IPS-20b (cell line): ENCODE data around the gene LRRTM2.
A peak's percentile ranks its signal among the peaks of the same experiment; 100 is the strongest.
"Not testable (repeated sequence)": the region's sequence is repeated elsewhere in the genome, so short reads cannot be mapped to it uniquely, and the experiment has no call there.

Experiments used
- H3K27ac ChIP-seq: one replicate; pipeline ENCODE4 v1.5.1; 2013; ENCODE audit warnings: low read length
- H3K27me3 ChIP-seq: 2 replicates; pipeline ENCODE4 v1.6.1; 2013; ENCODE audit warnings: mild to moderate bottlenecking, low read length, inconsistent platforms; ENCODE audit not compliant: insufficient read depth
- H3K36me3 ChIP-seq: 2 replicates; pipeline ENCODE4 v1.6.1; 2013; ENCODE audit warnings: low read depth, mild to moderate bottlenecking, inconsistent platforms, low read length, moderate library complexity; ENCODE audit not compliant: insufficient read depth
- H3K4me1 ChIP-seq: 2 replicates; pipeline ENCODE4 v1.6.1; 2013; ENCODE audit warnings: mild to moderate bottlenecking, control low read depth, inconsistent platforms, low read length, moderate library complexity; ENCODE audit not compliant: insufficient read depth
- H3K4me3 ChIP-seq: 2 replicates; pipeline ENCODE4 v1.5.1; 2013; ENCODE audit warnings: mild to moderate bottlenecking, low read length, inconsistent platforms
- H3K9ac ChIP-seq: 2 replicates; pipeline ENCODE4 v1.6.1; 2013; ENCODE audit warnings: low read depth, mild to moderate bottlenecking, inconsistent platforms, low read length, moderate library complexity
- H3K9me3 ChIP-seq: 2 replicates; pipeline ENCODE4 v1.6.1; 2013; ENCODE audit warnings: mild to moderate bottlenecking, low read depth, low read length, inconsistent platforms; ENCODE audit not compliant: insufficient read depth

Gene LRRTM2

DNA sequence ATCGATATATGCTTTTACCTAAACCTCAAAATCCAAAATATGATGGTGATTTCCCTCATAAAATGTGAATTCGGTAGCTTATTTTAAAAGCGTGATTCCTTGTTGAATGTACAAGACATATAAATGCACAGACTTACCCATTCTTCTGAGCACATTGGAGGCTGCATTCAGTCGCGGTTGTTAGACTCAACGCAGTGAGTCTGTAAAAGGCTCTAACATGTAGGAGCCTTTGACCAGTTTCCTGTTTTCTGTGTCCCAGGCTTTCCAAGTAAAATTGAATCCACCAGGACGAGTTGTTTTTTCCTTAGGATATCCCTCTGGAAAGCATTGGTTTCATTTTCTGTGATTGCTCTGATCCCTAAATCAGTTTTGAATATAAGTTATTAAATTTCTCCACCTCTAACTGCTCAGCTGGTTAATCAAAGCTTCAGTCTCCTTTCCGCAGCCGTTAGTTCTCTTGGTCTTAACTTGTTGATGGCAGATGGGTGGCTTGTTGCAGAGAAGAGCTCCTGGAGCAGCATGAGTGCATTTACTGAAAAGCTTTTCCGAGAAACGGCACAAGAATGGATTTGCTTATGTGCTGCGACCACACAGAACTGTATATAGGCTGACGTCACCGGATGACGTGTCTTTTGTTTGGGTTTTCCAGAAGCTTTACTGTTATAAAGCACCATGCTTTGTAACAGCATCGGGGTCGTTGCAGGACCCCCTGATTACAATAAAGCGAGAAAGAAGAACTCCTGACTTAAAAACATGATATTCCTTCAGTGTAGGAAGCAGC lies at the start of gene LRRTM2:
Gene LRRTM2 (minus strand): TSS at position 565 of the 781 bp plus-strand sequence. CDS start 424 bp downstream, at position 141.
- H3K9ac ChIP-seq: peak within 1 kb of the TSS; percentile 13; the same call in 1 of the 2 replicates
- H3K27me3 ChIP-seq: no peaks in the 10 kb centered on the region
- H3K27ac ChIP-seq: peak within 1 kb of the TSS; percentile 20
- H3K4me1 ChIP-seq: peaks cover 51% of the 10 kb centered on the region
- H3K4me3 ChIP-seq: peak within 1 kb of the TSS; percentile 0; the same call in 1 of the 2 replicates
- H3K9me3 ChIP-seq: no peaks in the 10 kb centered on the region
- no peaks in the 10 kb centered on the region for H3K36me3 ChIP-seq

- H3K4me3 ChIP-seq: no peak overlapping the region
- no peak overlapping the region for H3K27ac ChIP-seq
- H3K9ac ChIP-seq: no peak overlapping the region
- no peaks in the 10 kb centered on the region for H3K27me3 ChIP-seq
- no peaks in the 10 kb centered on the region for H3K9me3 ChIP-seq
- 0 out of 2 replicates have a peak, but pooled peaks cover 4% of the 10 kb centered on the region for H3K4me1 ChIP-seq
- peaks cover 62% of the 10 kb centered on the region for H3K36me3 ChIP-seq
Measured at GRCh38 chr5:138922494-138922893, 47.4 kb upstream of the LRRTM2 start.

GRCh38 chr5:138921362-138921761 lies 46.2 kb upstream of the LRRTM2 start:
- not testable (repeated sequence) for H3K4me3 ChIP-seq, H3K27ac ChIP-seq
- H3K36me3 ChIP-seq: peaks cover 51% of the 10 kb centered on the region

DNA sequence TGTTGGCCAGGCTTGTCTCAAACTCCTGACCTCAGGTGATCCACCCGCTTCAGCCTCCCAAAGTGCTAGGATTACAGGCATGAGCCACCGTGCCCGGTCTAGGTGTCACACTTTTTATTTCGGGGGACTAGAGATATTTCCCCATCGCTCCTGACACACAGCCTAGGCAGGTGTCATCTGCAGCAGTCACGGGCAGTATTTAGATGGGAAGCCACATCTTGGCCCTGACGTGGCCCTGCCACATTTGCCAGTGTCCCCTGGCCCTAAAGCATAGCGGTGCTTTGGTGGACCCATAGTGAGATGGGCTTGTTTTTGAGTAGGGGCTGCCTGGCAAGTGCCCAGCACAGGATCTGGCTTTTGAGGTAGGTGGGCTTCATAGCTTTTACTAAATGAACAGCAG lies 45.0 kb upstream of the LRRTM2 start:
- Histone ChIP-seq H3K36me3 (peaks cover 43% of the 10 kb centered on the region), H3K9me3 (no peaks in the 10 kb centered on the region), H3K4me3 (no peak overlapping the region), H3K4me1 (0 out of 2 replicates have a peak, but pooled peaks cover 4% of the 10 kb centered on the region), H3K27me3 (no peaks in the 10 kb centered on the region), H3K27ac (no peak overlapping the region), H3K9ac (no peak overlapping the region)

More at GRCh38 chr5:138921362-138921761, 46.2 kb upstream of the LRRTM2 start:
- not testable (repeated sequence) for H3K4me1 ChIP-seq, H3K9ac ChIP-seq, H3K27me3 ChIP-seq, H3K9me3 ChIP-seq

DNA sequence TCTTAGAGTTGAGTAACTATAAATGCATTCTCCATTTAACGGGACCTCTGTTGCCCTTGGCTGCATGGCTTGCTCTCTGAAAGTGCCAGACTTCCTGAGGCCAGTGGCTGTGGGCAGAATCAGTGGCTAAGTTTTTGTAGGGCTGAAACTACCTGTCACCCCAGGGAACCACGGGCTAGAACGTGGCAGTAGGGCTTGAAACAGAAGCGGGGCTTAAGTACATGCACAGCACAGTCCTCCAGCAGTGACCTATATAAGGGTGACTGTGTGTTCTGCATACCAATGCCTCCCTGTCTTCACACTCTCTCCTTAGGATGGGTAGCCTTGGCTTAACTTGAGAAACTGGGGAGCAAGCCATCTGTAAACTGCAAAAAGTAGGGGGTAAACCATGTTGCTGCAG lies 43.6 kb upstream of the LRRTM2 start:
- Histone ChIP-seq H3K36me3 (peaks cover 34% of the 10 kb centered on the region), H3K9me3 (no peaks in the 10 kb centered on the region), H3K4me1 (0 out of 2 replicates have a peak, but pooled peaks cover 4% of the 10 kb centered on the region), H3K27ac (no peak overlapping the region), H3K4me3 (no peak overlapping the region), H3K27me3 (no peaks in the 10 kb centered on the region), H3K9ac (no peak overlapping the region)

DNA sequence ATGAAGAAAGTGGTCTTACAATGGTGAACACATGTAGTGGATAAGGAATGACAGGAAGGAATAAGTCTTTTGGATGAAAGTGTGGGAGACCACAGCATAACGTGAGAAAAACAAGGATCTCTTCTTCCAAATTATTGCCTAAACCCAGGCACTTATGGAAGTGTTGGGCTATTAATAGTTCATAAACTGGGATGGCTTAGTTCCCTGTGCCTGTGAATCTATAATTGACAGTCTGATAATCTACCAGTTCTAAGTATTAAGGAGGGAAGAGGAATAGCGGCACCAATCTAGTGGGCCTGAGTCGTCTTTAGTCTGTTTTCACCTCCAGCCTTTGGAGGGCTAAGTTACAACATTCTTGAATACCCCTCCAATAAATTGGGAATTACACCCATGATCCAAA lies 39.2 kb upstream of the LRRTM2 start:
- no peak overlapping the region for H3K27ac ChIP-seq
- H3K9ac ChIP-seq: no peak overlapping the region
- H3K27me3 ChIP-seq: no peaks in the 10 kb centered on the region
- no peaks in the 10 kb centered on the region for H3K9me3 ChIP-seq
- H3K4me1 ChIP-seq: 0 out of 2 replicates have a peak, but pooled peaks cover 4% of the 10 kb centered on the region
- H3K4me3 ChIP-seq: no peak overlapping the region
- H3K36me3 ChIP-seq: peaks cover 40% of the 10 kb centered on the region

DNA sequence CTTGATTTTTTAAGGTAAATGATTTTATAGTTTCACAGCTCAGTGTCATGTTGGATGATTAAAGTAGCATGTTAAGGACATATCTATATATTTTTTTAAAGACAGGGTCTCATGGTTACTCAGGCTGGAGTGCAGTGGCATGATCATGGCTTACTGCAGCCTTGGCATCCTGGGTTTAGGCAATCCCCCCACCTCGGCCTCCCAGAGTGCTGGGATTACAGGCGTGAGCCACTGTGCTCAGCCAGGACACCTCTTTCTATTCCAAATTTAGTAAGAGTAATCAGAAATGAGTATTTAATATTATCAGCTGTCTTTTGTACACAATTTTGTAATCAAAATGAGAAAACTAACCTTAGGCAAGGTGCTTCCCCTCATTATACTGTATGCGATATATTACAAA lies 38.6 kb upstream of the LRRTM2 start:
- H3K36me3 ChIP-seq: peaks cover 41% of the 10 kb centered on the region
- H3K27me3 ChIP-seq: no peaks in the 10 kb centered on the region
- 0 out of 2 replicates have a peak, but pooled peaks cover 4% of the 10 kb centered on the region for H3K4me1 ChIP-seq
- H3K9me3 ChIP-seq: no peaks in the 10 kb centered on the region
- H3K9ac ChIP-seq: no peak overlapping the region
- no peak overlapping the region for H3K4me3 ChIP-seq
- H3K27ac ChIP-seq: no peak overlapping the region

DNA sequence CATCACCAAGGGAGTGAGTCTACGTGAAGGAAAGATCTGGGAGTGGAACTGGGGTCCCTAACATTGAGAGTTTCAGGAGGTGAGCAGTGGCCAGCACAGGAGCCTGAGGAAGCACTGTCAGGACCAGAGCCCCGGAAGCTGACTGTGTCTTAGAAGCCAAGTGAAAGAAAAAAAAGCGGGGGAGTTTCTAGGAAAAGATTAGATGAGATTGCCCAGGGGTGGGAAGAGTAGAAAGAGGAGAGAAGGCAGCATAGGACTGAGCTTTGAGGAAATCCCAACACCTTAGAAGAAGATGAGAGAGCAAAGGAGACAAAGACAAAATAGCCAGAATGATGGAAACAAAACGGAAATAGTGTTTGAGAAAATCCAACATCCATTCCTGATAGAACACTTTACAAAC lies 37.0 kb upstream of the LRRTM2 start:
- H3K36me3 ChIP-seq: peaks cover 44% of the 10 kb centered on the region
- no peak overlapping the region for H3K4me3 ChIP-seq
- H3K4me1 ChIP-seq: no peaks in the 10 kb centered on the region
- no peaks in the 10 kb centered on the region for H3K27me3 ChIP-seq
- no peak overlapping the region for H3K27ac ChIP-seq
- H3K9ac ChIP-seq: no peak overlapping the region
- H3K9me3 ChIP-seq: no peaks in the 10 kb centered on the region

GRCh38 chr5:138911441-138911840 lies 36.3 kb upstream of the LRRTM2 start:
- peaks cover 48% of the 10 kb centered on the region for H3K36me3 ChIP-seq
- no peak overlapping the region for H3K27ac ChIP-seq

DNA sequence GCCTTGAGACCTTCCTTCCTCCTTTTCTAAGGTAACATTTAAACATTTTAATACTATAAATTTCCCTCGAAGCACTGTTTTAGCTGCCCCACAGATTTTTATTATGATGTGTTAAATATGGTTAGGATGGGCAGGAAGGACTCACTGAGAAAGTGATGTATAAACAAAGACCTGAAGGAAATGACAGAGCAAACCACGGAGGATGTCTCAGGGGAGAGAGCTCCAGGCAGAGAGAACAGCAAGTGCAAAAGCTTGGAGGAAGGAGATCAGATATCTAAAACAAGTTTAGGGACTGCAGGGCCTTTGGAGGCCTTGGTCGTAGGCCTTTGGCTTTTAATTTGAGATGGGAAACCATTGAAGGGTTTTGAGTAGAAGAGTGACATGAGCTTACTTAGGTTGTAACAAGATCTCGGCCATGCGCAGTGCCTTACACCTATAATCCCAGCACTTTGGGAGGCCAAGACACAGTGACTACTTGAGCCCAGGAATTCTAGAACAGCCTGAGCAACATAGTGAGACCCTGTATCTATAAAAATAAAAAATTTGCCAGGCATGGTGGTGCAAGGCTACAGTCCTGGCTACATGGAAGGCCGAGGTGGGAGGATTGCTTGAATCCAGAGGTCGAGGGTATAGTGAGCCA lies 35.5 kb upstream of the LRRTM2 start:
- Histone ChIP-seq H3K4me1 (no peaks in the 10 kb centered on the region), H3K36me3 (peaks cover 55% of the 10 kb centered on the region), H3K27me3 (no peaks in the 10 kb centered on the region), H3K4me3 (no peak overlapping the region), H3K27ac (no peak overlapping the region), H3K9ac (no peak overlapping the region), H3K9me3 (no peaks in the 10 kb centered on the region)

More at GRCh38 chr5:138911441-138911840, 36.3 kb upstream of the LRRTM2 start:
- H3K9ac ChIP-seq: no peak overlapping the region
- no peak overlapping the region for H3K4me3 ChIP-seq
- no peaks in the 10 kb centered on the region for H3K27me3 ChIP-seq
- no peaks in the 10 kb centered on the region for H3K9me3 ChIP-seq
- no peaks in the 10 kb centered on the region for H3K4me1 ChIP-seq

GRCh38 chr5:138909734-138910133 lies 34.6 kb upstream of the LRRTM2 start:
- H3K9ac ChIP-seq: no peak overlapping the region
- H3K27ac ChIP-seq: no peak overlapping the region
- H3K27me3 ChIP-seq: no peaks in the 10 kb centered on the region
- peaks cover 58% of the 10 kb centered on the region for H3K36me3 ChIP-seq
- no peaks in the 10 kb centered on the region for H3K9me3 ChIP-seq
- H3K4me1 ChIP-seq: no peaks in the 10 kb centered on the region
- H3K4me3 ChIP-seq: no peak overlapping the region

DNA sequence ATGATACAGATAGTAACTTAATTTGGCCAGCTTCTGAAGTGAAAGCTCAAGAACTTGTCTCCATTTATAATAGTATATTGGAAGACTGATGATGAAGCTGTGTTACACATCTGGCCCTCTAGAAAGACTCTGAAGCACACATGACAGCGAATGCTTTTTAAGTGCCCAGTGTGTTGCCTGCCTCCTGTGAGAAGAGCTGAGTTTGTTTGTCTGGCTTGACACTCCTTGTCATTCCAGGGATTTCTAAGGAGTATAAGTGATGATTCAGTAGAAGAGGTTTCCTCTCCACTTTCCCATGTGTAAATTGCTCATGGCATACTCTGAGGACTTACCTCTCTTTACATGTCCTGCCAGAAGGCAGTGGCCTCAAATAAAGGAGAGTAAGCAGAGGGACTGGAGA lies 30.4 kb upstream of the LRRTM2 start:
- Histone ChIP-seq H3K27me3 (no peaks in the 10 kb centered on the region), H3K4me1 (peaks cover 7% of the 10 kb centered on the region), H3K9me3 (no peaks in the 10 kb centered on the region), H3K9ac (no peak overlapping the region), H3K36me3 (peaks cover 81% of the 10 kb centered on the region), H3K27ac (no peak overlapping the region), H3K4me3 (no peak overlapping the region)
